Trophoblast cell (in vitro differentiated cells and primary cell): ENCODE data around the gene FREM3.

Experiments
- DNase-seq, 2 donors: peaks; one replicate each; pipeline ENCODE4 v3.0.0-alpha.2; 2016
- H2AFZ ChIP-seq: 2 replicates; pipeline ENCODE4 v1.6.1; 2013; ENCODE audit warnings: low read length, moderate library complexity, mild to moderate bottlenecking; ENCODE audit not compliant: insufficient read depth, poor library complexity
- H2AK5ac ChIP-seq: 2 replicates; pipeline ENCODE4 v1.6.1; 2013; ENCODE audit warnings: mild to moderate bottlenecking, low read length
- H2BK120ac ChIP-seq: 2 replicates; pipeline ENCODE4 v1.6.1; 2013; ENCODE audit warnings: low read length, mild to moderate bottlenecking, moderate library complexity; ENCODE audit not compliant: insufficient read depth, poor library complexity
- H2BK12ac ChIP-seq: 2 replicates; pipeline ENCODE4 v1.6.1; 2013; ENCODE audit warnings: mild to moderate bottlenecking, low read length, moderate library complexity
- H2BK5ac ChIP-seq: 2 replicates; pipeline ENCODE4 v1.6.1; 2013; ENCODE audit warnings: low read length, low read depth, moderate library complexity, mild to moderate bottlenecking; ENCODE audit not compliant: poor library complexity
- H3K14ac ChIP-seq: 2 replicates; pipeline ENCODE4 v1.6.1; 2013; ENCODE audit warnings: mild to moderate bottlenecking, low read length
- H3K18ac ChIP-seq: 2 replicates; pipeline ENCODE4 v1.6.1; 2013; ENCODE audit warnings: mild to moderate bottlenecking, low read length
- H3K23ac ChIP-seq: 2 replicates; pipeline ENCODE4 v1.6.1; 2013; ENCODE audit warnings: low read length
- H3K27ac ChIP-seq: 2 replicates; pipeline ENCODE4 v1.5.1; 2013; ENCODE audit warnings: low read depth, mild to moderate bottlenecking, inconsistent platforms, low read length, moderate library complexity
- H3K27me3 ChIP-seq: 2 replicates; pipeline ENCODE4 v1.6.1; 2013; ENCODE audit warnings: inconsistent platforms, mild to moderate bottlenecking, low read length, moderate library complexity; ENCODE audit not compliant: insufficient read depth
- H3K36me3 ChIP-seq, 2 experiments: 1 replicate in 1 of 2; 2 replicates in 1 of 2; pipeline ENCODE4 v1.6.1; 2013; ENCODE audit warnings: low read length in 2 of 2, mild to moderate bottlenecking in 2 of 2, moderate library complexity in 1 of 2; ENCODE audit not compliant: insufficient read depth in 2 of 2, control insufficient read depth in 1 of 2
- H3K4ac ChIP-seq: 2 replicates; pipeline ENCODE4 v1.6.1; 2013; ENCODE audit warnings: low read depth, mild to moderate bottlenecking, low read length, moderate library complexity
- H3K4me1 ChIP-seq, 2 experiments: 1 replicate in 1 of 2; 2 replicates in 1 of 2; pipeline ENCODE4 v1.6.1; 2013; ENCODE audit warnings: low read length in 2 of 2, mild to moderate bottlenecking in 2 of 2, moderate library complexity in 1 of 2; ENCODE audit not compliant: insufficient read depth in 2 of 2, control insufficient read depth in 1 of 2
- H3K4me2 ChIP-seq: 2 replicates; pipeline ENCODE4 v1.6.1; 2013; ENCODE audit warnings: inconsistent platforms, mild to moderate bottlenecking, low read length, moderate library complexity
- H3K4me3 ChIP-seq: 2 replicates; pipeline ENCODE4 v1.5.1; 2013; ENCODE audit warnings: mild to moderate bottlenecking, low read depth, low read length, inconsistent platforms
- H3K79me1 ChIP-seq: one replicate; pipeline ENCODE4 v1.6.1; 2013; ENCODE audit warnings: low read length
- H3K79me2 ChIP-seq: 2 replicates; pipeline ENCODE4 v1.6.1; 2013; ENCODE audit warnings: low read length, mild to moderate bottlenecking; ENCODE audit not compliant: control insufficient read depth, insufficient read depth, poor library complexity
- H3K9ac ChIP-seq: 2 replicates; pipeline ENCODE4 v1.6.1; 2013; ENCODE audit warnings: mild to moderate bottlenecking, low read length
- H3K9me3 ChIP-seq: 2 replicates; pipeline ENCODE4 v1.6.1; 2013; ENCODE audit warnings: low read depth, mild to moderate bottlenecking, control low read depth, inconsistent platforms, low read length; ENCODE audit not compliant: insufficient read depth
- H4K12ac ChIP-seq: 2 replicates; pipeline ENCODE4 v1.6.1; 2013; ENCODE audit warnings: low read depth, mild to moderate bottlenecking, low read length, moderate library complexity
- H4K8ac ChIP-seq: 2 replicates; pipeline ENCODE4 v1.6.1; 2013; ENCODE audit warnings: low read depth, mild to moderate bottlenecking, low read length, moderate library complexity
- H4K91ac ChIP-seq: one replicate; pipeline ENCODE4 v1.6.1; 2013; ENCODE audit warnings: low read depth, mild to moderate bottlenecking, low read length, moderate library complexity
- WGBS: extraction: QIAGEN DNeasy Blood & Tissue Kit; methylation state at CpG from one replicate; pipeline ENCODE4 v1.1.7; 2013; ENCODE audit warnings: missing lambda C conversion rate; ENCODE audit not compliant: insufficient read length, insufficient coverage; ENCODE audit errors: extremely low coverage; 5-methylcytosine and 5-hydroxymethylcytosine counted together

Gene FREM3

DNA sequence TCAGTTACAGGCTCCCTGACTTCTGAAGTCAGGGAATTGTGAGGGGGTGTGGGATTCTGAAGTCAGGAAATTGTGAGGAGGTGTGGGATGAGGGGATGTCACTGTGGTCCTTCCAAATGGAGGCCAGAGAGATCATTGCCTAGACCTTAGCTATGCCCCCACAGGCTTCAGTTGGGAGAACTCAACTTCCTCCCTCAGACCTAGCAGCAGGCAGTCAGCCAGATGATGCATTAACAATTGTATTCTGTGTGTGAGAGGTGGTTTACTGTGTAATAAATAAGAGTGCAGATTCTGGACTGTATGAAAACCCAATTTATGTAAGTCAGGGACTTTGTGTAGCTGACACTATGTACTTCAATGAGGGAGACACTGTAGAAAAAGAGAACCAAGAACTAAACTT, 65.7 kb downstream of the FREM3 start:
- Histone ChIP-seq H3K79me1 (no peaks in the 10 kb centered on the region), H3K4me1 (no peaks in the 10 kb centered on the region), H3K4me2 (no peak overlapping the region), H3K18ac (no peak overlapping the region), H3K9me3 (no peaks in the 10 kb centered on the region), H4K12ac (no peak overlapping the region), H3K23ac (no peak overlapping the region), H2BK120ac (no peak overlapping the region), H3K4me3 (no peak overlapping the region), H3K27ac (no peak overlapping the region), H2AFZ (no peak overlapping the region), H3K14ac (no peak overlapping the region), H2BK5ac (no peak overlapping the region), H3K9ac (no peak overlapping the region), H3K27me3 (no peaks in the 10 kb centered on the region), H2BK12ac (no peak overlapping the region), H4K91ac (no peak overlapping the region), H3K4ac (no peak overlapping the region), H4K8ac (no peak overlapping the region), H2AK5ac (no peak overlapping the region), H3K79me2 (no peaks in the 10 kb centered on the region), H3K36me3 (no peaks in the 10 kb centered on the region)
- no peak for DNase-seq

DNA sequence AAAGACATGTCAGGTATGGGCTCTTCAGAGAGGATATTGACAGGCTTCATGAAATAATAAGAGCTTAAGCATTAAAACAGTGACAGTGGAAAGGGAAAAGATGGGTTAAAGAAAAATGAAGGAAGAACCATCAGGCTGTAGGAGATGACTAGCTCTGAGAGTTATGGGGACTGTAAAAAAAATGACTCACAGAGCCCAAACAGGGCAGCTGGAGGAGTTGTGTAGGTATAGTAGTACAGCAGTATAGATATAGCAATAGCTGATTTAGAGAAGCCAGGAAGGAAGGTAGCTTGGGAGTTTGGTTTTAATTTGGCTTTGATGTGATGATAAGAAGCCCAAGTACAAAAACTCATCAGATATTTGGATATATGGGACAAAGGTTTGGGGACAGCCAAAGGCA, 66.6 kb downstream of the FREM3 start:
- Histone ChIP-seq H3K4ac (no peak overlapping the region), H3K9ac (no peak overlapping the region), H2BK12ac (no peak overlapping the region), H3K27ac (no peak overlapping the region), H3K4me1 (no peaks in the 10 kb centered on the region), H3K79me2 (no peaks in the 10 kb centered on the region), H3K27me3 (no peaks in the 10 kb centered on the region), H3K23ac (no peak overlapping the region), H4K91ac (no peak overlapping the region), H4K8ac (no peak overlapping the region), H3K18ac (no peak overlapping the region), H2AFZ (no peak overlapping the region), H3K79me1 (no peaks in the 10 kb centered on the region), H4K12ac (no peak overlapping the region), H3K4me2 (no peak overlapping the region), H2BK5ac (no peak overlapping the region), H2AK5ac (no peak overlapping the region), H3K14ac (no peak overlapping the region), H2BK120ac (no peak overlapping the region), H3K36me3 (no peaks in the 10 kb centered on the region), H3K4me3 (no peak overlapping the region), H3K9me3 (no peaks in the 10 kb centered on the region)
- no peak for DNase-seq

DNA sequence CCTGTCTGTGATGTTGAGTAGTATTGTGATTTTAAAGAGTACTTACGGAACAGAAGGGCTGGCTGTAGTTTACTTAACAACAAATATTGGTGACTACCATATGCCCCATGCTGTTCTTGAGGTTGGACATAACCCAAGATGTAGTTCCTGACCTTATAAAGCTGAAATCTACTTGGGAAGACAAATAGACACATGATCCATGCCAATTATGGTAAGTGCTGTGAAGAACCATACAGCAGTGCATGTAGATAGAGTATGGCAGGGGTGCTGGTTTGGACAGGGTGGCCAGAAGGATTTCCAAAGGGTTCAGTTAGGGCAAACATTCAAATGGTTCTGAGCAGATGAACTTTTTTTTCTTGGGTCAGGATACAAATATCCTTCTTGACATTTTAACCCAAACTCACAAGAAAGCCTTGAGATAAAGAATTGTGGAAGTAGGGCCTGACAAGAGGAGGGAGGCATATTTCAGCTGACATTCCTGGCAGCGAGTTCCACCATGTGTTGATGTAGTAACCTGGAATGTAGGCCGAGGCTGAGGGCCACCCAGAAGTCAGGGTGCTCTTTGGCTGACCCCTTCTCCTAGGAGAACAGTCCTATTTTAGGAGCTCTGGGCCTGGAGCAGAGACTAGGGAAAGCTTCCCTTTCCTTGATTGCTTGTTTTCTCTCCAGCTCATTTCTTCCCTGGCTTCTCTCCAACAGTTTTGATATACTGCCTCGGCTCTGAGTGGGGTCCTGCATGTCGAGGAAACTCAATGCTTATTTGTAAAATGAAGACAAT, 74.2 kb downstream of the FREM3 start:
- Histone ChIP-seq H3K79me2 (no peaks in the 10 kb centered on the region), H2AK5ac (no peak overlapping the region), H3K4me2 (no peak overlapping the region), H4K8ac (no peak overlapping the region), H3K4me1 (no peaks in the 10 kb centered on the region), H2BK120ac (no peak overlapping the region), H2AFZ (no peak overlapping the region), H3K27ac (no peak overlapping the region), H3K14ac (no peak overlapping the region), H2BK12ac (no peak overlapping the region), H3K27me3 (no peaks in the 10 kb centered on the region), H2BK5ac (no peak overlapping the region), H3K18ac (no peak overlapping the region), H3K36me3 (no peaks in the 10 kb centered on the region), H3K23ac (no peak overlapping the region), H3K79me1 (no peaks in the 10 kb centered on the region), H4K12ac (no peak overlapping the region), H4K91ac (no peak overlapping the region), H3K9me3 (no peaks in the 10 kb centered on the region), H3K4ac (no peak overlapping the region), H3K9ac (no peak overlapping the region), H3K4me3 (no peak overlapping the region)
- DNase-seq, result no peak
- no CpG with 5 or more reads among the region's 5 CpGs for WGBS

DNA sequence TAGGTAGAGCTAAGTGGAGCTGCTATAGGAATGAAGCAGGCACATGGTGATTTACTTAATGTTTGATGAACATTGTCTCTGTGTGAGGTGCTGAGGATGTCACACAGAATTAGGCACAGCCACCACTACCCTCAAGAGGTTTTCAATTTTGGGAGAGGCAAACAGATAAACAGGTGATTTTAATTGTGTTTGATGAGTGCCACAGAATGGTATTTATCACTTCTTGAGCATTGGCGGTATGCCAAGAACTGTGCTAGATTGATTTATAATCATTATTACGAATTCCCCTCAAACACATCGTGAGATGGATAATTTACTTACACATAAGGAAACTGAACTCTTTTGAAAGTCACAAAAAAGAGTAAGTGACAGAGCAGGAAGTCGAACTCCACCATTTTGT, 74.8 kb downstream of the FREM3 start:
- Histone ChIP-seq H3K9me3 (no peaks in the 10 kb centered on the region), H4K12ac (no peak overlapping the region), H2AK5ac (no peak overlapping the region), H2BK12ac (no peak overlapping the region), H3K4me3 (no peak overlapping the region), H3K18ac (no peak overlapping the region), H3K4me1 (no peaks in the 10 kb centered on the region), H3K4me2 (no peak overlapping the region), H3K79me1 (no peaks in the 10 kb centered on the region), H2BK5ac (no peak overlapping the region), H4K8ac (no peak overlapping the region), H2BK120ac (no peak overlapping the region), H3K23ac (no peak overlapping the region), H3K14ac (no peak overlapping the region), H4K91ac (no peak overlapping the region), H3K79me2 (no peaks in the 10 kb centered on the region), H3K36me3 (no peaks in the 10 kb centered on the region), H2AFZ (no peak overlapping the region), H3K9ac (no peak overlapping the region), H3K4ac (no peak overlapping the region), H3K27me3 (no peaks in the 10 kb centered on the region), H3K27ac (no peak overlapping the region)
- DNase-seq, result no peak
- no CpG with 5 or more reads among the region's 4 CpGs for WGBS
